AG09309 (cell line): Measurements from ENCODE around the gene APLP1.
"Not testable (repeated sequence)": the region's sequence is repeated elsewhere in the genome, so short reads cannot be mapped to it uniquely, and the experiment has no call there.

Source experiments
- DNase-seq: peaks from one replicate; pipeline ENCODE4 v3.0.0-alpha.2; 2010; ENCODE audit warnings: low read depth
- H3K4me3 ChIP-seq: 2 replicates; pipeline ENCODE4 v1.5.1; 2011; ENCODE audit warnings: mild to moderate bottlenecking, low read depth, low read length, moderate library complexity; ENCODE audit not compliant: control insufficient read depth
- CTCF ChIP-seq: IDR thresholded peaks from 2 replicates; pipeline ENCODE4 v1.5.1; 2011; ENCODE audit warnings: mild to moderate bottlenecking, low read depth, low read length, inconsistent platforms; ENCODE audit not compliant: insufficient read depth, control insufficient read depth; ENCODE audit errors: missing control alignments

Gene APLP1

DNA sequence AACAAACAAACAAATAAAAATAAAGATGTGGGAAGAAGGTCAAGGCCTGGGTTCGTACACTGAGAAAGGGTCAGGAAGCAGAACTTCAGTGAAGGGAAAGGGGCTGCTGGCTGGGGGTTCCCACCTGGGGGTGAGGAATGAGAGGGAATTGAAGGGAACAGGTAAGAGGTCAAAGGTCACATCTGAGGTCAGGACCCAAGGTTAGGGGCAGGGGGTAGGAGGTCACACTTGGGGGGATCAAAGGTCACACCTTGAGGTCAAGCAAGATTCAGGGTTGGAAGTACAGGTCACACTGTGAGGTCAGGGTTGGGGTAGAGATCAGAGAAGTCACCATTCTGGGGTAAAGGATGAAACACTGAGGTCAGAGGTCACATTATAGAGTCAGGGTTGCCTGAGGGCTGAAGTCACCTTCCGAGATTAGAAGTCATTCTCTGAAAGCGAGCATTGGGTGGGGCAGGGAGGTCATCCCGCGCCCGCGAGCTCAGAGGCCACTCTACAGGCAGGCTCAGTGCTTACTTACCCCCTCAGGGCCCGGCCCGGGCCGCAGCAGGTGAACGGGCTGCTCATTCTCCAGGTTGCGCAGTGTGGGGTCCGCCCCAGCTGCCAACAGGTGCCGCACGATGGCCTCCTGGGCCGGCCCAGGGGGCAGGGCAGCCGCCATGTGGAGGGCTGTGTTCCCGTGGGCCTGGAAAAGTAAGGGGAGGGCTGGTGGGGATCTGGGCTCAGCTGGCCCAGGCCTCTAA lies 21.2 kb downstream of the APLP1 start:
- no peak for TF ChIP-seq CTCF
- H3K4me3 ChIP-seq: no peak overlapping the region
- no peak for DNase-seq

DNA sequence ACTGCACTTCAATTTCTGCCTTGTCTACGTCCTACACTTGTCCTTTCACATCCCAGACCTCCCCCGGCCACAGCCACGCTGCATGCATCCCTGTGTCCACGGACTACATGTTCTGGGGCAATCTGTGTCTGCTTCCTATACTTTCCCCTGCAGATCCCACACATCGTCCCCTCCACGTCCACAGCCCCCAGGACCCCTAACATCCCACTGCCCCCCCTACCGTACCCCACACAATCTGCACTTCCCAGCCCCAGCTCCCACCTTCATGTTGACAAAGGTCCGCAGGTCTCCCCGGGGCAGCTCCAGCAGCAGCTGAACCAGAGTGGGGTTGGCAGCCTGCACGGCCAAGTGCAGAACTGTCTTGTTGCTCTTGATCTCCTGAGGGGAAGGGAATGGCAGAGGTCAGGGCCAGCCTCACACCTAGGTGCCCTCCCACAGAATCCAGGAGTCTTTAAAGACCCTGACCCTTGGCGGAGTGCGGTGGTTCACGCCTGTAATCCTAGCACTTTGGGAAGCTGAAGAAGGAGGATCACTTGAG lies 21.8 kb downstream of the APLP1 start:
- TF ChIP-seq CTCF: no peak
- no peak overlapping the region for H3K4me3 ChIP-seq
- no peak for DNase-seq

- DNase-seq, H3K4me3 ChIP-seq: not testable (repeated sequence)
These were observed 23.4 kb downstream of the APLP1 start for GRCh38 chr19:35891819-35892218.

- no peak overlapping the region for H3K4me3 ChIP-seq
- TF ChIP-seq CTCF: no peak
- no peak for DNase-seq
These were observed 26.0 kb downstream of the APLP1 start for GRCh38 chr19:35894342-35894741.

DNA sequence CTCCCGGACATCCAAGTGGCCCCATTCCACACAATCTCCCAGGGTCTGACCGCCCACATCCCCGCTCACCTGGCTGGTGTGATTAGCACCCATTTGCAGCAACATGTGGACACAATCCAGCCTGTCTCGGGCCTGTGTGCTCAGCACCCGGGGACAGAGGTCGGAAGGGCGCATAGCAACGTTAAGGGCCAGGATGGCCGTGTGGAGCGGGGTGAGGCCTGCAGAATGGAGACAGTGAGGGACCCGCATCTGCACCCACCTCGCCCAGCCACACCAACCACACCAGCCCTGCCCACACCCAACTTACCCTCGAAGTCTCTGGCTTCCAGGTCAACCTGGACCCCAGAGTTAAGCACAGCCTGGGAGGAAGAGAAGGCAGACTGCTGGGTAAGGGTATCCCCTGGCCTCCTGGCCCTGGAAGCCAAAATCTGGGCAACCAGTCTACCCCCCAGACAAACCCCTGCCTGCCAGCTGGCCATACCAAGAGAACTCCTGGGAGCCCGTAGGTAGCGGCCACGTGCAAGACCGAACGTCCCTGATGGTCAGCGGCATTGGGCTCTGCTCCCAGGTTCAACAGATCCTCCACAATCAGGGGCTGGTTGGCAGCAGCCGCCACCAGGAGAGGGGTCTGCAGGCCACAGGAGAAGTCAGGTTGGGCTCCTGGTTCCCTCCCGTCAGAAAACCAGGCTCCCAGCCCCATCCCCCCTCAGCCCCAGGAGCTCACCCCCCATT lies 27.7 kb downstream of the APLP1 start:
- DNase-seq: no peak
- TF ChIP-seq CTCF: no peak
- no peak overlapping the region for H3K4me3 ChIP-seq

DNA sequence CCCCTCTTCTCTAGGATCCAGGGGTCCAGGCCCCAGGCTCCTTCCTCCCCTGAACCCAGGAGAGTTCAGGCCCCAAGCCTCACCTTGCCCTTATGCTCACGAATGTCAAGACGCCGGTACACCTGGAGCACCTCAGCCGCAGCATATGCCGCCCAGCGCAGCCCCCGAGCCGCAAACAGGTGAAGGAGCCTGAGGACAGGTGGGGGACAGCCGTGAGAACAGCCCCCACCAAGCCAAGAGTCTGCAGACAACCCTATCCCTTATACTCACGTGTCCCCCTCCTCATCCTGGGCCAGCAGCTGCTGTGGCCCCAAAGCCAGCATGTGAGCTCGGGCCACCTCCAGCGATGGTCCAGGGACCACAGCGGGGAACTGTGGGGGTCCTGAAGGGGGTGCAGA lies 28.3 kb downstream of the APLP1 start:
- DNase-seq: no peak
- no peak overlapping the region for H3K4me3 ChIP-seq
- TF ChIP-seq CTCF: no peak
